Measurements from ENCODE around the gene DIS3L2.

DNA sequence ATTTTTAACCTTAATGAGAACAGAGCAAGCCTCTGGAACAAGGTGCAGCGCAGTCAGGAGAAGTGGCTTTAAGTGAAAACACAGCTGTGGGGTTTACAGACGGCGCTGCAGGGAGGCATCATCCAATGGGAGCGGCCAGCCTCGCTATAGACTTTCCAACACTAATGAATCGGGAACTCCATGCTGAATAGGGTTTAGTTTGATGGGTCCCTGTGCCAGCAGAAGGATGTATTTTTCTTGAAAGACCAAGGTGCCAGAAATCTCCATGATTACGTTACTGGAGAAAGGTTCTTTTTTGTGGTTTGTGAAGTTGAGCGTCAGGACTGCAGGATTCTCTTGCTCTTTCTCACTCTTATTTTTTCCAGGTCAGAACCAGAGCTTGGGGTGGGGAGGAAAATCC is 329.2 kb downstream of the DIS3L2 start:
- TF ChIP-seq POLR2A (IDR thresholded peaks at IDR 0.05): no peak
- TF ChIP-seq, protein P1, sequence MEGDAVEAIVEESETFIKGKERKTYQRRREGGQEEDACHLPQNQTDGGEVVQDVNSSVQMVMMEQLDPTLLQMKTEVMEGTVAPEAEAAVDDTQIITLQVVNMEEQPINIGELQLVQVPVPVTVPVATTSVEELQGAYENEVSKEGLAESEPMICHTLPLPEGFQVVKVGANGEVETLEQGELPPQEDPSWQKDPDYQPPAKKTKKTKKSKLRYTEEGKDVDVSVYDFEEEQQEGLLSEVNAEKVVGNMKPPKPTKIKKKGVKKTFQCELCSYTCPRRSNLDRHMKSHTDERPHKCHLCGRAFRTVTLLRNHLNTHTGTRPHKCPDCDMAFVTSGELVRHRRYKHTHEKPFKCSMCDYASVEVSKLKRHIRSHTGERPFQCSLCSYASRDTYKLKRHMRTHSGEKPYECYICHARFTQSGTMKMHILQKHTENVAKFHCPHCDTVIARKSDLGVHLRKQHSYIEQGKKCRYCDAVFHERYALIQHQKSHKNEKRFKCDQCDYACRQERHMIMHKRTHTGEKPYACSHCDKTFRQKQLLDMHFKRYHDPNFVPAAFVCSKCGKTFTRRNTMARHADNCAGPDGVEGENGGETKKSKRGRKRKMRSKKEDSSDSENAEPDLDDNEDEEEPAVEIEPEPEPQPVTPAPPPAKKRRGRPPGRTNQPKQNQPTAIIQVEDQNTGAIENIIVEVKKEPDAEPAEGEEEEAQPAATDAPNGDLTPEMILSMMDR (IDR thresholded peaks at IDR 0.05 in 4 of 5, conservative IDR thresholded peaks at IDR 0.05 in 1 of 5): no peak

Data from gastrocnemius medialis (tissue), 4 donors.